NB4 (cell line): Measurements from ENCODE around the gene CRYGD.
"Not testable (repeated sequence)": the region's sequence is repeated elsewhere in the genome, so short reads cannot be mapped to it uniquely, and the experiment has no call there.

ENCODE experiments used
- DNase-seq: peaks from one replicate; pipeline ENCODE4 v3.0.0; 2010; ENCODE audit warnings: low read depth
- H3K4me3 ChIP-seq: one replicate; pipeline ENCODE4 v1.5.1; 2011; ENCODE audit warnings: mild to moderate bottlenecking, low read depth, low read length, moderate library complexity
- MYC ChIP-seq: IDR thresholded peaks from 2 replicates; pipeline ENCODE4 v1.6.1; 2011; ENCODE audit warnings: low read depth, low read length
- POLR2A ChIP-seq: IDR thresholded peaks from 2 replicates; pipeline ENCODE4 v1.6.1; 2011; ENCODE audit warnings: mild to moderate bottlenecking; ENCODE audit not compliant: insufficient read length; ENCODE audit errors: extremely low read depth
- TF ChIP-seq, protein P1 (sequence below): IDR thresholded peaks from one replicate; pipeline ENCODE4 v1.5.1; 2012; ENCODE audit warnings: low read depth, low read length
- TF ChIP-seq, protein P2 (sequence below): IDR thresholded peaks from 2 replicates; pipeline ENCODE4 v1.6.1; 2011; ENCODE audit warnings: low read depth, low read length

The CRYGD gene

DNA sequence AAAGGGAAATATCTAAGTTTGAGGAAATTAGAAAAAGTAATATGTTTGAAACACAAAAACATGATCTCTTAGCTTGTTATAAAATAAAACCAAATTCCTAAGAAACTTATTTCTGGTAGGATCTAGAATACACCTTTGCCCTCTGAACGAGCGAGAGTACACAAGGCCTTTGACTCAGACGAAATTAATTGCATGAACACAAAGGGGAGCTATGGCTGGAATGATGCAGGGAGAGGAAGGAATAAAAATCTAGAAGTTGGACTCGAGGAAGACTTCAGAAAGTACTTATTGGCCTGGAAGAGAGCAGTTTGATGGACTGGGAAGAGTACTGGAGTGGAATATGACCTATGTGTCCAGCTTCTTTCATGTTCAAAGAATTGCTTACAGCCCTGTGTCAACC, 927 bp upstream of the CRYGD start:
- TF ChIP-seq MYC: no peak
- TF ChIP-seq POLR2A: no peak
- TF ChIP-seq, protein P1, sequence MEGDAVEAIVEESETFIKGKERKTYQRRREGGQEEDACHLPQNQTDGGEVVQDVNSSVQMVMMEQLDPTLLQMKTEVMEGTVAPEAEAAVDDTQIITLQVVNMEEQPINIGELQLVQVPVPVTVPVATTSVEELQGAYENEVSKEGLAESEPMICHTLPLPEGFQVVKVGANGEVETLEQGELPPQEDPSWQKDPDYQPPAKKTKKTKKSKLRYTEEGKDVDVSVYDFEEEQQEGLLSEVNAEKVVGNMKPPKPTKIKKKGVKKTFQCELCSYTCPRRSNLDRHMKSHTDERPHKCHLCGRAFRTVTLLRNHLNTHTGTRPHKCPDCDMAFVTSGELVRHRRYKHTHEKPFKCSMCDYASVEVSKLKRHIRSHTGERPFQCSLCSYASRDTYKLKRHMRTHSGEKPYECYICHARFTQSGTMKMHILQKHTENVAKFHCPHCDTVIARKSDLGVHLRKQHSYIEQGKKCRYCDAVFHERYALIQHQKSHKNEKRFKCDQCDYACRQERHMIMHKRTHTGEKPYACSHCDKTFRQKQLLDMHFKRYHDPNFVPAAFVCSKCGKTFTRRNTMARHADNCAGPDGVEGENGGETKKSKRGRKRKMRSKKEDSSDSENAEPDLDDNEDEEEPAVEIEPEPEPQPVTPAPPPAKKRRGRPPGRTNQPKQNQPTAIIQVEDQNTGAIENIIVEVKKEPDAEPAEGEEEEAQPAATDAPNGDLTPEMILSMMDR: no peak
- TF ChIP-seq, protein P2, sequence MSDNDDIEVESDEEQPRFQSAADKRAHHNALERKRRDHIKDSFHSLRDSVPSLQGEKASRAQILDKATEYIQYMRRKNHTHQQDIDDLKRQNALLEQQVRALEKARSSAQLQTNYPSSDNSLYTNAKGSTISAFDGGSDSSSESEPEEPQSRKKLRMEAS: no peak
- H3K4me3 ChIP-seq: no peak overlapping the region
- DNase-seq: no peak

DNA sequence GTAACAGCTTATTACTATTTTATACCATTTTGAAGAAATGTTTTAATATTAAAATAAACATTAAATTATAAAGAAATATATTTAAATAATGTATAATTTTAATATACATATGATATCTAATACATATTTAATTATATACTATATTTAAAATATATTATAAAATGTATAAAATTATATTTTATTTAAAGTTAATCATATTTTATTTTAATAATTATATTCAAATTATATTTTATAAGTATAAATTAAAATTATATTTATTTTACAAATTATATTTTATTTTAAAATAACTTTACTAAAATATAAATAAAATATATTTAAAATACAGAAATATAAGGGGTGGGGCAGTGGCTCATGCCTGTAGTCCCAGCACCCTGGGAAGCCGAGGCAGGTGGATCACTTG, 2.1 kb downstream of the CRYGD start:
- no peak for DNase-seq
- no peak overlapping the region for H3K4me3 ChIP-seq
- TF ChIP-seq, protein P1: no peak
- TF ChIP-seq MYC: no peak
- TF ChIP-seq, protein P2: no peak
- TF ChIP-seq POLR2A: no peak

DNA sequence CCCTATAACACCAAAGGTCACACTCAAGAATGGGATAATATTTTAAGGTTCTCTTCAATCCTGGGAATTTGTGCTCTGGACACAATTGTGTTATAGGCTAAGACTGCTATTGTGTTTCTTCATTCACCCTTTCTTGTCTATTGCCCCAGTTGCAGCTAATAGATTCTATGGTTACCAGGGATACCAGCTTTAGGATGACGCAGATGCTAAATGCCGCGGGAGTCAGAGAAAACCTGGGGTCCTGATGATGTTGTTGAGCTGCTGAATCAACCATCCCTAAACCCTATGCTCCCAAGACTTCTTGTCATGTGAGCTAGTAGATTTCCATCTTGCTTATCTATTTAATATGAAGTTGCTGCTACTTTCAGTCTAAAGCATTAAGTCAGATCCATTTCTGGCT, 5.4 kb downstream of the CRYGD start:
- no peak overlapping the region for H3K4me3 ChIP-seq
- no peak for DNase-seq
- TF ChIP-seq, protein P1: no peak
- TF ChIP-seq, protein P2: no peak
- TF ChIP-seq POLR2A (no peak), MYC (no peak)

DNA sequence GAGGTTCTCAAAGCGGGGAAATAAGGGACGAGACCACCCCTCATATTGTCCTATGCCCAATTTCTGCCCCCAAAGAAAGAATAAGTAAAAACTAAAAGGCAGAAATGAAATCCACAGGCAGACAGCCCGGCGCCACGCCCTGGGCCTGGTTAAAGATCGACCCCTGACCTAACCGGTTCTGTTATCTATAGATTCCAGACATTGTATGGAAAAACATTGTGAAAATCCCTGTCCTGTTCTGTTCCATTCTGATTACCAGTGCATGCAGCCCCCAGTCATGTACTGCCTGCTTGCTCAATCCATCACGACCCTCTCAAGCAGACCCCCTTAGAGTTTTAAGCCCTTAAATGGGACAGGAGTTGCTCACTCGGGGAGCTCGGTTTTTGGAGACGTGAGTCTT, 6.9 kb downstream of the CRYGD start:
- DNase-seq, H3K4me3 ChIP-seq: not testable (repeated sequence)

DNA sequence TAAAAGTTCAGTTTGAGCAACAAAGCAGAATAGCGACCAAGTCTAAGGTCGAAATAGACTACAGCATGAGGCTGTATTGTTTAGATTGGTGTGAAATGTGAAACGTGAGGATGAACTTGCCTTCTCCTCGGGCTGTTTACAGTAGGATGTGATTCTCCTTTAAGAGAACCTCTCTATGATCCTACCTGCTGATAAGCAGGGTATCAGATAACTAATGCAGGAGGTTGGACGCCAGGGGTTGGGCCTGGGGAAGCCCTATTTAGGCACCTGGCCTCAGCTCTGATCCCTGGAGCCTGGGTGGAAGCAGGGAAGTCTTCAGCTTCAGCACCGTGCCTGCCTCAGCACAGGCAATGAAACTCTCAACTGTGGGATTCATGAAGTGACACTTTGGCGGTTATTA, 11.4 kb downstream of the CRYGD start:
- no peak overlapping the region for H3K4me3 ChIP-seq
- no peak for DNase-seq
- TF ChIP-seq, protein P1: no peak
- TF ChIP-seq, protein P2: no peak
- TF ChIP-seq POLR2A: no peak
- TF ChIP-seq MYC: no peak

DNA sequence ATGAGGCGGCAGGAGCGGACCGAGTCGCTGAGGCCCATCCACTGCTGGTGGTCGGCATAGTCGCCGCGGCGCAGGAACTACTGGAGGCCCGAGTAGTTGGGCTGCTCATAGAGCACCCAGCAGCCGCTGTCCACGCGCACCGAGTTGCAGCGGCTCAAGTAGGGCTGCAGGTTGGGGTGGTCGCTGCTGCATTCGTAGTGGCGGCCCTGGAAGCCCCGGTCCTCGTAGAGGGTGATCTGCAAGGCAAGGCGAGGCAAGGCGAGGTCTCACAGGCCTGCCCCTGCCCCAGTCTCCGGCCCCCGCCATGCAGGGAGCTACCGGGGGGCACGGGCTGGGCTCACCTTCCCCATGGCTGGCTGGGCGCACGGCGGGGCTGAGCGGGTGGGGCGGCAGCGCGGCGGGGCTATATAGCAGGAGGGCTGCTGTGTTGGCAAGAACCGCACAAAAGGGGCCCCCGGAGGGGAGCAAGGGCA, 12.0 kb downstream of the CRYGD start:
- H3K4me3 ChIP-seq, DNase-seq: not testable (repeated sequence)

DNA sequence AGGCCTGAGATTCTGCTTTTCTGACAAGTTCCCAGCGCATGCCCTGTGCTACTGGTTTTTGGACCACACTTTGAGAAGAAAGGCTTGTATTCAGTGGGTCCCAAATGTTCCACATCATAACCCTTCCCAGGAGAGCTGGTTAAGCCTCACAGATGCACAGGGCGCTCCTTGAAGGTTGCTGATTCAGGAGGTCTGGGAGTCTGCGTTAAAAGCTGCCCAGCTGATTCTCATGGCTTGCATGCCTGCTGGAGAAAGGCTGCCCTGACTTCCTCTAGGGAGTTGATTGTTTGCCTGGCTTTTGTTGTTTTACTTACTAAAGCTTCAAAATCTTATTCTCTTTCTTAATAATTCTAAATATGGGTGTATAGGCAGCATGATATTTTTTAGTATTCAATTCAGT, 20.7 kb downstream of the CRYGD start:
- no peak overlapping the region for H3K4me3 ChIP-seq
- TF ChIP-seq, protein P1: no peak
- TF ChIP-seq, protein P2: no peak
- TF ChIP-seq POLR2A (no peak), MYC (no peak)
- no peak for DNase-seq
